Measurements from ENCODE around the gene PRR35. TPM values are rescaled to one million over a fixed set of nuclear protein-coding genes. Genes with fewer than 3 reads are reported as not detected.

PRR35 gene
- total and polyA plus RNA-seq, 2 of the 4 experiments (the other 2 are of a cell fraction): not detected

DNA sequence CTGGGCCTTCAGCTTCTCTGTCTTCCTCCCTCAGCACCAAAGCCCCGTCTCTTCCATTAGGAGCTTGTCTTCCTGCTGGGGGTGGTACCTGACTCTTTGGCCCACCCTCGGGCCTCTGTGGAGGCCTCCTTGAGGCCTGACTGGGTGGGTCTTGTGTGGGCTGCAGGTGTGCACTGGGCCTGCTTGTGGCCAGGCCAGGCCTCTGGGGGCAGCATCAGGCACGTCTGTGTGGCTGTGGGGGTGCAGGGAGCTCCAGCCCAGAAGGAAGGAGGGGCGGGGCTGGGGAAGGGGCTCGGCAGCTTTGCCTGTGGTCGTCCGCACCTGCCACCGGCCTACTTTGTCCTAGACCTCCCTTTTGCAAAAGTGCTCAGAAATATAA is 16.6 kb downstream of the PRR35 start:
- Histone ChIP-seq H2BK20ac (ENCODE audit: low read depth, low read length) (no peak overlapping the region), H3K4me2 (ENCODE audit: low read depth, low read length) (no peak overlapping the region), H2BK5ac (ENCODE audit: low read depth, low read length, poor library complexity, severe bottlenecking) (no peak overlapping the region), H3K9me3 (ENCODE audit: control insufficient read depth, insufficient read depth, low read length) (no peaks in the 10 kb centered on the region), H4K8ac (ENCODE audit: low read depth in 2 of 2, low read length in 2 of 2) (no peak overlapping the region), H2BK120ac (ENCODE audit: low read depth, low read length) (no peak overlapping the region), H3K56ac (ENCODE audit: extremely low read depth, insufficient read depth, low read length) (no peak overlapping the region), H3K9me1 (ENCODE audit: insufficient read depth, low read length) (no peaks in the 10 kb centered on the region), H3K4me3 (ENCODE audit: insufficient read depth, low read depth, low read length) (no peak overlapping the region), H3K18ac (ENCODE audit: low read depth, low read length) (no peak overlapping the region), H2AK5ac (ENCODE audit: low read depth, low read length) (no peak overlapping the region), H2AFZ (replicated peaks; ENCODE audit: low read length, poor library complexity) (peak overlapping the region; percentile 43), H3K79me1 (ENCODE audit: low read depth in 1 of 2, low read length in 2 of 2) (peaks cover 3 to 12% of the 10 kb centered on the region in 2 experiments; a peak in 2 of 4 replicates), H2AK9ac (replicated peaks; ENCODE audit: low read depth, low read length, poor library complexity) (no peak overlapping the region), H3K4ac (ENCODE audit: low read depth, low read length) (no peak overlapping the region), H4K20me1 (ENCODE audit: insufficient read depth, low read length) (no peaks in the 10 kb centered on the region; the same call in 1 of the 2 replicates), H2BK15ac (ENCODE audit: low read depth, low read length) (no peak overlapping the region), H3K9ac (ENCODE audit: low read depth, low read length) (no peak overlapping the region), H4K91ac (ENCODE audit: insufficient read depth, low read depth, low read length) (no peak overlapping the region), H4K5ac (ENCODE audit: low read depth, low read length) (no peak overlapping the region), H3K36me3 (ENCODE audit: control insufficient read depth, insufficient read depth, low read length) (peaks cover 16% of the 10 kb centered on the region; the same call in 1 of the 2 replicates), H3K14ac (replicated peaks; ENCODE audit: low read depth, low read length) (no peak overlapping the region), H3K4me1 (ENCODE audit: control insufficient read depth, insufficient read depth, low read length) (no peaks in the 10 kb centered on the region), H3K23ac (ENCODE audit: low read depth, low read length) (no peak overlapping the region), H3K27me3 (ENCODE audit: control insufficient read depth, insufficient read depth, low read length) (no peaks in the 10 kb centered on the region), H3K27ac (ENCODE audit: insufficient read depth, low read length) (no peak overlapping the region)
- ATAC-seq (ENCODE audit: low read depth): no peak; the same call in 1 of the 2 replicates
- DNase-seq: no peak
- WGBS, 2 experiments (ENCODE audit: extremely low coverage in 2 of 2, insufficient read length in 1 of 2): no CpG with 5 or more reads among the region's 8 CpGs
- TF ChIP-seq, protein P1, sequence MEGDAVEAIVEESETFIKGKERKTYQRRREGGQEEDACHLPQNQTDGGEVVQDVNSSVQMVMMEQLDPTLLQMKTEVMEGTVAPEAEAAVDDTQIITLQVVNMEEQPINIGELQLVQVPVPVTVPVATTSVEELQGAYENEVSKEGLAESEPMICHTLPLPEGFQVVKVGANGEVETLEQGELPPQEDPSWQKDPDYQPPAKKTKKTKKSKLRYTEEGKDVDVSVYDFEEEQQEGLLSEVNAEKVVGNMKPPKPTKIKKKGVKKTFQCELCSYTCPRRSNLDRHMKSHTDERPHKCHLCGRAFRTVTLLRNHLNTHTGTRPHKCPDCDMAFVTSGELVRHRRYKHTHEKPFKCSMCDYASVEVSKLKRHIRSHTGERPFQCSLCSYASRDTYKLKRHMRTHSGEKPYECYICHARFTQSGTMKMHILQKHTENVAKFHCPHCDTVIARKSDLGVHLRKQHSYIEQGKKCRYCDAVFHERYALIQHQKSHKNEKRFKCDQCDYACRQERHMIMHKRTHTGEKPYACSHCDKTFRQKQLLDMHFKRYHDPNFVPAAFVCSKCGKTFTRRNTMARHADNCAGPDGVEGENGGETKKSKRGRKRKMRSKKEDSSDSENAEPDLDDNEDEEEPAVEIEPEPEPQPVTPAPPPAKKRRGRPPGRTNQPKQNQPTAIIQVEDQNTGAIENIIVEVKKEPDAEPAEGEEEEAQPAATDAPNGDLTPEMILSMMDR (conservative IDR thresholded peaks at IDR 0.05; ENCODE audit: low read depth, low read length): 0 out of 2 replicates have a peak, but pooled peaks have one; percentile 5
- no peak for TF ChIP-seq MXI1 (IDR thresholded peaks at IDR 0.05; ENCODE audit: borderline replicate concordance, low read depth, low read length)
- in situ Hi-C loops (cut with MboI; ENCODE audit: low sequenced_read_pairs) (no loop called here), intact Hi-C loops (cut with micrococcal nuclease) (no loop called here), dilution Hi-C loops (cut with HindIII; ENCODE audit: low sequenced_read_pairs, unreplicated experiment) (no loop called here)
- ChIA-PET CTCF (interaction anchor here (0.7 kb wide), 1 partner anchor 37 kb away, joined by 3 read pairs; no protein-coding TSS in a partner anchor), POLR2A (ENCODE audit: unreplicated experiment) (no interaction called here)
- BruUV-seq (replicated peaks): no TSS peak
